Esophagus squamous epithelium (tissue), 5 donors: Measurements from ENCODE around the gene S100A8. TPM values are rescaled to one million over a fixed set of nuclear protein-coding genes. Genes with fewer than 3 reads are reported as not detected.
"Not testable (repeated sequence)": the region's sequence is repeated elsewhere in the genome, so short reads cannot be mapped to it uniquely, and the experiment has no call there.

Experiments
- DNase-seq: peaks from one replicate; lab custom pipeline; 2025; lab: John Stamatoyannopoulos, UW
- H3K27ac ChIP-seq, 4 donors: fragments of 200-600 bp; sonication (generic); one replicate each; pipeline ENCODE4 v1.5.1; 2016 to 2019; ENCODE audit warnings: mild to moderate bottlenecking in 1 of 4
- H3K27me3 ChIP-seq, 4 donors: fragments of 200-600 bp; sonication (generic); 1 replicate in 3 of 4; 2 replicates in 1 of 4; pipeline versions ENCODE4 v1.5.1 to v1.6.0; 2017 to 2021; ENCODE audit warnings: antibody characterized with exemption in 1 of 4
- H3K36me3 ChIP-seq, 3 donors: fragments of 200-600 bp; sonication (generic); one replicate each; pipeline ENCODE4 v1.5.1; 2016 to 2019
- H3K4me1 ChIP-seq, 3 donors: fragments of 200-600 bp; sonication (generic); one replicate each; pipeline ENCODE4 v1.5.1; 2017 to 2019
- H3K4me3 ChIP-seq, 4 donors: fragments of 200-600 bp; sonication (generic); 1 replicate in 3 of 4; 2 replicates in 1 of 4; pipeline ENCODE4 v1.5.1; 2016 to 2019; ENCODE audit warnings: mild to moderate bottlenecking in 2 of 4, moderate library complexity in 1 of 4
- H3K9me3 ChIP-seq, 3 donors: fragments of 200-600 bp; sonication (generic); one replicate each; pipeline ENCODE4 v1.5.1; 2016 to 2019
- POLR2A ChIP-seq, 4 donors: fragments of 450-650 bp; IDR thresholded peaks; one replicate each; pipeline ENCODE4 v1.6.1; 2017; ENCODE audit warnings: antibody characterized with exemption in 4 of 4, mild to moderate bottlenecking in 4 of 4, moderate library complexity in 3 of 4
- WGBS, 2 donors: methylation state at CpG; one replicate each; pipeline ENCODE4 v1.1.5; 2018; 5-methylcytosine and 5-hydroxymethylcytosine counted together
- intact Hi-C: fragments of 100-400 bp; cut with DNase I; formaldehyde crosslinking; loops from one replicate; pipeline ENCODE4 v1.15.0; 2022
- total RNA-seq, 4 donors: library from RNA; depleted of rRNA; stranded (reverse); fragments of >200 nt; gene quantifications; one replicate each; pipeline ENCODE4 v1.1.0, GENCODE V29; 2016
- TF ChIP-seq, protein P1 (sequence below), 6 experiments: fragments of 450-650 bp in 4 of 6; fragments of 200-600 bp in 2 of 6; sonication (generic) in 2 of 6; IDR thresholded peaks; one replicate each; pipeline ENCODE4 v1.5.1; 2016 to 2019; ENCODE audit warnings: antibody characterized with exemption in 6 of 6, mild to moderate bottlenecking in 4 of 6, moderate library complexity in 4 of 6
- donor health status: DM: yes; HTN: yes; CAD: no.

The S100A8 gene
- total RNA-seq, 4 donors from 2014 or later, result 4,308 to 17,245 (median 15,998) TPM

DNA sequence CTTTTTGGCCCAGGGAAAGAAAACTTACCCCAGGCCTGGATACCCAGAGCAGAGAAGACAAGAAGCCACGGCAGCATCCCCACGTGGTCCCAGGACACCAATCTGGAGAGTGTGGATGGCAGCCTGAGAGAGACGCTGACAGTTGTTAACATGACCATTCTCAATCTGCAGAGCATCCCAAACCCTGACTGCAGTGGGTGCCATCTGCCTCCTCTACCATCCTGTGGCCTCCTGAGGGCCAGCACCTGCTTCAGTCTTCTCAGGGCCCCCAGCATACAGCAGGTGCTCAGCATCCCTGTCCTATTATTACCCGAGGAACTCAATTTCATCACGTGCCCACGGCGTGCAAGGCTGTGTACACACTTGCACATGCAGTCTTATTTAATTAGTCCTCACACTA is 43.0 kb downstream of the S100A8 start:
- TF ChIP-seq, protein P1, sequence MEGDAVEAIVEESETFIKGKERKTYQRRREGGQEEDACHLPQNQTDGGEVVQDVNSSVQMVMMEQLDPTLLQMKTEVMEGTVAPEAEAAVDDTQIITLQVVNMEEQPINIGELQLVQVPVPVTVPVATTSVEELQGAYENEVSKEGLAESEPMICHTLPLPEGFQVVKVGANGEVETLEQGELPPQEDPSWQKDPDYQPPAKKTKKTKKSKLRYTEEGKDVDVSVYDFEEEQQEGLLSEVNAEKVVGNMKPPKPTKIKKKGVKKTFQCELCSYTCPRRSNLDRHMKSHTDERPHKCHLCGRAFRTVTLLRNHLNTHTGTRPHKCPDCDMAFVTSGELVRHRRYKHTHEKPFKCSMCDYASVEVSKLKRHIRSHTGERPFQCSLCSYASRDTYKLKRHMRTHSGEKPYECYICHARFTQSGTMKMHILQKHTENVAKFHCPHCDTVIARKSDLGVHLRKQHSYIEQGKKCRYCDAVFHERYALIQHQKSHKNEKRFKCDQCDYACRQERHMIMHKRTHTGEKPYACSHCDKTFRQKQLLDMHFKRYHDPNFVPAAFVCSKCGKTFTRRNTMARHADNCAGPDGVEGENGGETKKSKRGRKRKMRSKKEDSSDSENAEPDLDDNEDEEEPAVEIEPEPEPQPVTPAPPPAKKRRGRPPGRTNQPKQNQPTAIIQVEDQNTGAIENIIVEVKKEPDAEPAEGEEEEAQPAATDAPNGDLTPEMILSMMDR (IDR thresholded peaks at IDR 0.05), result no peak
- no peak for TF ChIP-seq POLR2A (IDR thresholded peaks at IDR 0.05)
- H3K4me1 ChIP-seq, result peaks cover 8 to 73% (median 16%) of the 10 kb centered on the region in 3 donors
- H3K4me3 ChIP-seq, result peak overlapping the region in 1 of 4 donors; percentile 1
- H3K27me3 ChIP-seq, result peaks cover 0 to 71% (median 0%) of the 10 kb centered on the region in 4 donors
- no peaks in the 10 kb centered on the region for H3K36me3 ChIP-seq
- DNase-seq, result no peak
- H3K9me3 ChIP-seq, result no peaks in the 10 kb centered on the region
- H3K27ac ChIP-seq, result peak overlapping the region in 3 of 4 donors; percentile 56 to 79 (median 68)
- WGBS, 2 donors, result 59 to 90% methylated on average over 2 to 7 of the region's 7 CpGs
- intact Hi-C loops, result no loop called here

DNA sequence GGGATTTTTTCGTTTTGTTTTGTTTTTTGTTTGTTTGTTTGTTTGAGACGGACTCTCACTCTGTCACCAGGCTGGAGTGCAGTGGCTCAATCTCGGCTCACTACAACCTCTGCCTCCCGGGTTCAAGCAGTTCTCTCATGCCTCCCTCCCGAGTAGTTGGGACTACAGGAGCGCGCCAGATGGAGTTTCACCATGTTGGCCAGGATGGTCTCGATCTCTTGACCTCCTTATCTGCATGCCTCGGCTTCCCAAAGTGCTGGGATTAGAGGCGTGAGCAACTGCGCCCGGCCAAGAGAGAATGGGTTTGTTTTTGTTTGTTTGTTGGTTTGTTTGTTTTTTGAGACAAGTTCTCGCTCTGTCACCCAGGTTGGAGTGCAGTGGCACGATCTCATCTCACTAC is 43.8 kb downstream of the S100A8 start:
- H3K4me3 ChIP-seq, DNase-seq, intact Hi-C loops, H3K9me3 ChIP-seq, H3K27ac ChIP-seq, H3K36me3 ChIP-seq: not testable (repeated sequence)
- Histone ChIP-seq H3K27me3 (peaks cover 0 to 66% (median 0%) of the 10 kb centered on the region in 4 donors), H3K4me1 (peaks cover 8 to 75% (median 16%) of the 10 kb centered on the region in 3 donors)
- WGBS, 2 donors, result 73 to 87% methylated on average over 14 of the region's 14 CpGs

GRCh38 chr1:153346077-153346723 is 44.7 kb downstream of the S100A8 start:
- H3K9me3 ChIP-seq, result no peaks in the 10 kb centered on the region
- H3K27me3 ChIP-seq, result peaks cover 0 to 57% (median 0%) of the 10 kb centered on the region in 4 donors
- no peak overlapping the region for H3K27ac ChIP-seq
- intact Hi-C loops, result no loop called here
- H3K36me3 ChIP-seq, result peaks cover 0 to 5% (median 0%) of the 10 kb centered on the region in 3 donors
- 35 to 44% methylated on average over 6 of the region's 6 CpGs for WGBS, 2 donors
- H3K4me3 ChIP-seq, result no peak overlapping the region
- DNase-seq, result no peak
- TF ChIP-seq, protein P1 (IDR thresholded peaks at IDR 0.05), result no peak
- peaks cover 8 to 75% (median 16%) of the 10 kb centered on the region in 3 donors for H3K4me1 ChIP-seq

DNA sequence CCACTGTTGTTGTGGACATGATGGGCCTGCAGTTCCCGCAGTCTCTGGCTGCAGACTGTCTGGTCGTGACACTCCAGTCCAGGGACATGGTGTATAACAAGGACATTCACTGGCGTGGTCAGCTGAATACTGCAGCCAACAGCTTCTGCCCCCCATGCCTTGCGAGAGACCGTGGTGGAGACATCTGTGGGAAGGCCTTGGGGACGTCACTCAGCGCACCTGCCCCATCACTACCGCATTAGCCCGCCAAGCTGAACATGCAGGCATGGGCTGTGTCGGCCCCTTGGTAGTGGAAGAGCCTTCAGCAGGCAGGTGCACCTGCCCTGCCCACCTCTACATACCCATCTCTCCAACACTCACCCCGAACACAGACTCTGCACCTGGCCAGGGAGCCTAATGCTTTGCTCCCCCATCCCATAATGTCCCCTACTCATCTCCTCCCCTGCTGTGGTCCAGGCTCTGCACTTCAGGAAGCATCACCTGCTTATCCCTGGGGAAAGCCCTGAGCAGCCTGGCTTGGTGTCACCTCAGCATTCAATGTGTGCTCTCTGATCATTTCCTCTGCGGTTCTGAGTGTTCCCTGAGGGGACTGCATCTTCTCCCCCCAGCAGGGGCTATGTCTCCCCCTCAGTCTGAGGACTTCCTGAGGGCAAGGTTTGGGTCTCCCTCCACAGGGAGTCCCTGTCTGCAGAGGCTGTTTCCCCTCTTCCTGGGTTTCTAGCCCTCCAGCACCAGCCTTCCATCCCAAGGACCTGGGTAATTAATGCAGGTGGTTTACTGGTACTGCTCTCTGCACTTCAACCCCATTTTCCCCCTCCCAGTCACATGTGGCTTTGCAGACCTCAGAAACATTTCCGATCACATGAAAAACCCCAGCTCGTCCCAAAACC is 45.4 kb downstream of the S100A8 start:
- TF ChIP-seq, protein P1 (IDR thresholded peaks at IDR 0.05), result no peak
- no peak for TF ChIP-seq POLR2A (IDR thresholded peaks at IDR 0.05)
- peaks cover 0 to 51% (median 0%) of the 10 kb centered on the region in 4 donors for H3K27me3 ChIP-seq
- 76 to 78% methylated on average over 9 to 12 of the region's 14 CpGs for WGBS, 2 donors
- intact Hi-C loops, result no loop called here
- no peak for DNase-seq
- peaks cover 0 to 7% (median 0%) of the 10 kb centered on the region in 3 donors for H3K36me3 ChIP-seq
- no peaks in the 10 kb centered on the region for H3K9me3 ChIP-seq
- H3K4me3 ChIP-seq, result no peak overlapping the region
- no peak overlapping the region for H3K27ac ChIP-seq
- peaks cover 8 to 75% (median 16%) of the 10 kb centered on the region in 3 donors for H3K4me1 ChIP-seq

DNA sequence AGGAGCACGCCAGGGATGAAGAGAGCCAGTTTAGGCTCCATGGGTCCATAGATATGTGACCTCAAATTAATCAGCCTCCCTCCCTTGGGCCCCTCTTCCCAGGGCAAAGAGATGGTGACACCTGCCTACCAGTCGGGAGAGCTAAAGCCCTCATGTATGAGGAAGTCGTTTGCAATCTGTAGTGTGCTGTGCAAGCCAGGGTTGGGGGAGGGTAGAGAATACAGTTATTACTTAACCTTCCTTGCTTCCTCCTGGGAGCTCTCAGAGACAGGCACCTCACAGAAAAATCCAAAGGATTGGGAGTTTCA is 46.2 kb downstream of the S100A8 start:
- Histone ChIP-seq H3K4me3 (no peak overlapping the region), H3K27ac (peak overlapping the region in 3 of 4 donors; percentile 51 to 68 (median 55)), H3K9me3 (no peaks in the 10 kb centered on the region), H3K4me1 (peaks cover 8 to 67% (median 15%) of the 10 kb centered on the region in 3 donors), H3K27me3 (peaks cover 0 to 46% (median 0%) of the 10 kb centered on the region in 4 donors), H3K36me3 (peaks cover 0 to 7% (median 0%) of the 10 kb centered on the region in 3 donors)
- TF ChIP-seq, protein P1 (IDR thresholded peaks at IDR 0.05), result no peak
- no peak for TF ChIP-seq POLR2A (IDR thresholded peaks at IDR 0.05)
- DNase-seq, result no peak
- intact Hi-C loops, result no loop called here
- WGBS, 2 donors, result 24 to 39% methylated on average over 2 to 3 of the region's 3 CpGs
